GM12878 (cell line): Measurements from ENCODE around the gene SPRY2. TPM values are rescaled to one million over a fixed set of nuclear protein-coding genes. Genes with fewer than 3 reads are reported as not detected.

Source experiments
- ATAC-seq: fragments of 200-7000 bp; cut with Tn5 transposase; 3 replicates; pipeline ENCODE4 v1.9.1; 2020; ENCODE audit warnings: mild to moderate bottlenecking, moderate library complexity
- BruUV-seq: library from RNA; stranded (reverse); fragments of 400-500 nt; replicated peaks from 2 replicates; lab custom pipeline; 2021; lab: Mats Ljungman, UMichigan
- CTCF ChIA-PET: fragments of 300-600 bp; sonication (Branson Sonifier 250); formaldehyde crosslinking; extraction: SDS; loops from one replicate; lab custom pipeline; 2021; ENCODE audit warnings: inconsistent platforms; lab: Yijun Ruan, JAX
- POLR2A ChIA-PET: fragments of 350-600 bp; formaldehyde crosslinking; extraction: SDS; loops from one replicate; lab custom pipeline; 2021; ENCODE audit warnings: inconsistent platforms; lab: Charles Lee
- RAD21 ChIA-PET: fragments of 300-600 bp; sonication (Branson Sonifier 250); formaldehyde crosslinking; loops from one replicate; lab custom pipeline; 2023; ENCODE audit warnings: antibody characterized with exemption; ENCODE audit not compliant: unreplicated experiment; lab: Charles Lee
- SMC1A ChIA-PET: fragments of 300-600 bp; sonication (Branson Sonifier 250); formaldehyde crosslinking; loops from one replicate; lab custom pipeline; 2023; ENCODE audit not compliant: unreplicated experiment, uncharacterized antibody; lab: Charles Lee
- DNase-seq: peaks from one replicate; pipeline ENCODE4 v3.0.0-alpha.2; 2011; ENCODE audit warnings: low read depth, low spot score
- FAIRE-seq: peaks from 3 replicates; lab custom pipeline; 2011; peaks lifted over from hg19 to GRCh38; lab: Jason Lieb, UNC
- H2AFZ ChIP-seq: 2 replicates; pipeline ENCODE4 v1.6.0; 2011; ENCODE audit warnings: low read depth, low read length, control low read depth; ENCODE audit not compliant: control insufficient read depth
- H3K27ac ChIP-seq: 2 replicates; pipeline ENCODE4 v1.5.1; 2011; ENCODE audit warnings: control low read depth; ENCODE audit not compliant: control insufficient read depth, insufficient read depth
- H3K27me3 ChIP-seq, 2 experiments: replicated peaks in 1 of 2; 2 replicates each; pipeline versions ENCODE4 v1.6.0 to v1.6.1; 2011; ENCODE audit warnings: low read length in 1 of 2; ENCODE audit not compliant: control insufficient read depth in 2 of 2, insufficient read depth in 2 of 2
- H3K36me3 ChIP-seq, 2 experiments: 2 replicates each; pipeline ENCODE4 v1.5.1; 2011; ENCODE audit warnings: low read length in 1 of 2; ENCODE audit not compliant: control insufficient read depth in 2 of 2, insufficient read depth in 2 of 2
- H3K4me1 ChIP-seq: 2 replicates; pipeline ENCODE4 v1.6.1; 2011; ENCODE audit warnings: mild to moderate bottlenecking, low read length, moderate library complexity, mixed read lengths; ENCODE audit not compliant: control insufficient read depth, insufficient read depth
- H3K4me2 ChIP-seq: 2 replicates; pipeline ENCODE4 v1.6.0; 2011; ENCODE audit warnings: control low read depth; ENCODE audit not compliant: control insufficient read depth, insufficient read depth
- H3K4me3 ChIP-seq: fragments of 200-600 bp; sonication (generic); 2 replicates; pipeline ENCODE4 v1.5.1; 2016
- H3K79me2 ChIP-seq: 2 replicates; pipeline ENCODE4 v1.6.0; 2011; ENCODE audit warnings: low read length; ENCODE audit not compliant: control insufficient read depth, insufficient read depth
- H3K9ac ChIP-seq: 2 replicates; pipeline ENCODE4 v1.8.0; 2011; ENCODE audit warnings: low read length, control low read depth, mixed read lengths; ENCODE audit not compliant: control insufficient read depth, insufficient read depth
- H3K9me3 ChIP-seq: replicated peaks from 3 replicates; pipeline ENCODE4 v1.5.1; 2011; ENCODE audit warnings: mild to moderate bottlenecking, low read length; ENCODE audit not compliant: control insufficient read depth, insufficient read depth
- H4K20me1 ChIP-seq: 2 replicates; pipeline ENCODE4 v1.6.0; 2011; ENCODE audit not compliant: control insufficient read depth, insufficient read depth
- CREM ChIP-seq: IDR thresholded peaks from 2 replicates; pipeline ENCODE4 v1.6.1; 2014; ENCODE audit warnings: antibody characterized with exemption, low read depth
- ESRRA ChIP-seq: IDR thresholded peaks from 2 replicates; pipeline ENCODE4 v1.6.1; 2012; ENCODE audit warnings: mild to moderate bottlenecking, low read length, improper control_type of control experiment
- GATAD2B ChIP-seq: fragments of 450-650 bp; conservative IDR thresholded peaks from 2 replicates; pipeline ENCODE4 v1.6.1; 2017; ENCODE audit warnings: low read depth, mild to moderate bottlenecking, moderate library complexity
- LARP7 ChIP-seq: fragments of 450-650 bp; IDR thresholded peaks from 2 replicates; pipeline ENCODE4 v1.6.1; 2017; ENCODE audit warnings: mild to moderate bottlenecking
- in situ Hi-C: fragments of 300-500 bp; cut with MboI; formaldehyde crosslinking; loops from 9 replicates; pipeline ENCODE4 v1.14.3; 2018; ENCODE audit warnings: mixed read lengths
- intact Hi-C: fragments of 100-400 bp; cut with micrococcal nuclease; formaldehyde crosslinking; loops from one replicate; pipeline ENCODE4 v1.14.2; 2022; ENCODE audit not compliant: unreplicated experiment
- polyA plus RNA-seq, 11 experiments: library from polyadenylated mRNA; depleted of rRNA in 4 of 11; unstranded in 6 of 11; stranded (reverse) in 5 of 11; fragments of >200 nt; fragmentation: Nextera tagmentation in 4 of 11; fragmentation: Illumina TruSeq in 1 of 11; extraction: Ambion mirVana in 4 of 11; extraction: Trizol in 1 of 11; gene quantifications; 1 replicate in 1 of 11; 2 replicates in 10 of 11; pipeline versions ENCODE4 v1.2.1 to v1.2.3, GENCODE V29; 2011 to 2016; ENCODE audit warnings: inconsistent platforms in 2 of 11, missing spikeins in 2 of 11, low read depth in 1 of 11
- total RNA-seq, 4 experiments: library from RNA; depleted of rRNA in 3 of 4; stranded (reverse); fragments of >200 nt in 3 of 4; fragmentation: Illumina TruSeq in 1 of 4; extraction: Trizol in 1 of 4; gene quantifications; 2 replicates each; pipeline versions ENCODE4 v1.2.1 to v1.2.3, GENCODE V29; 2013 to 2021
- TF ChIP-seq, protein P1 (sequence below): fragments of 450-650 bp; IDR thresholded peaks from 2 replicates; pipeline ENCODE4 v1.6.1; 2017; ENCODE audit warnings: mild to moderate bottlenecking, low read depth, inconsistent platforms; ENCODE audit not compliant: poor library complexity, severe bottlenecking
- TF ChIP-seq, protein P2 (sequence below): fragments of 450-650 bp; IDR thresholded peaks from 2 replicates; pipeline ENCODE4 v1.6.1; 2018; ENCODE audit warnings: borderline replicate concordance, mild to moderate bottlenecking; ENCODE audit not compliant: partially characterized antibody

SPRY2 gene
- total and polyA plus RNA-seq, 10 of the 15 experiments (the other 5 are each of a cell fraction or from before 2014, with no cell fraction given) = 1.8 to 82.1 (median 9.2) TPM

- ATAC-seq (no peak), DNase-seq (no peak), FAIRE-seq (no peak)
- Histone ChIP-seq H3K9me3 (no peaks in the 10 kb centered on the region), H3K4me3 (no peak overlapping the region), H3K36me3 (no peaks in the 10 kb centered on the region), H4K20me1 (no peaks in the 10 kb centered on the region), H3K4me1 (no peaks in the 10 kb centered on the region), H3K79me2 (no peaks in the 10 kb centered on the region), H3K9ac (no peak overlapping the region), H3K27ac (no peak overlapping the region), H3K4me2 (no peak overlapping the region), H3K27me3 (no peaks in the 10 kb centered on the region), H2AFZ (no peak overlapping the region)
- ChIA-PET SMC1A (interaction anchor here (0.5 to 8.0 kb wide), 30 partner anchors 9 to 936 kb away, joined by 3 to 360 read pairs (median 4); partner anchors contain the start of gene SPRY2), POLR2A (interaction anchor here (0.7 to 5.0 kb wide), 8 partner anchors 9 to 232 kb away, joined by 3 to 147 read pairs (median 4); partner anchors contain the start of gene SPRY2), RAD21 (interaction anchor here (0.7 to 5.5 kb wide), 20 partner anchors 15 to 681 kb away, joined by 3 to 347 read pairs (median 4); partner anchors contain the start of gene SPRY2), CTCF (interaction anchor here (0.6 to 5.5 kb wide), 11 partner anchors 9 to 681 kb away, joined by 3 to 228 read pairs (median 4); partner anchors contain the start of gene SPRY2)
- in situ Hi-C loops = loop anchor here (5.0 to 10.0 kb wide), 2 partner anchors 578 to 686 kb away; no protein-coding TSS in a partner anchor
- TF ChIP-seq LARP7 (no peak), ESRRA (no peak), GATAD2B (no peak), CREM (no peak)
- TF ChIP-seq, protein P1, sequence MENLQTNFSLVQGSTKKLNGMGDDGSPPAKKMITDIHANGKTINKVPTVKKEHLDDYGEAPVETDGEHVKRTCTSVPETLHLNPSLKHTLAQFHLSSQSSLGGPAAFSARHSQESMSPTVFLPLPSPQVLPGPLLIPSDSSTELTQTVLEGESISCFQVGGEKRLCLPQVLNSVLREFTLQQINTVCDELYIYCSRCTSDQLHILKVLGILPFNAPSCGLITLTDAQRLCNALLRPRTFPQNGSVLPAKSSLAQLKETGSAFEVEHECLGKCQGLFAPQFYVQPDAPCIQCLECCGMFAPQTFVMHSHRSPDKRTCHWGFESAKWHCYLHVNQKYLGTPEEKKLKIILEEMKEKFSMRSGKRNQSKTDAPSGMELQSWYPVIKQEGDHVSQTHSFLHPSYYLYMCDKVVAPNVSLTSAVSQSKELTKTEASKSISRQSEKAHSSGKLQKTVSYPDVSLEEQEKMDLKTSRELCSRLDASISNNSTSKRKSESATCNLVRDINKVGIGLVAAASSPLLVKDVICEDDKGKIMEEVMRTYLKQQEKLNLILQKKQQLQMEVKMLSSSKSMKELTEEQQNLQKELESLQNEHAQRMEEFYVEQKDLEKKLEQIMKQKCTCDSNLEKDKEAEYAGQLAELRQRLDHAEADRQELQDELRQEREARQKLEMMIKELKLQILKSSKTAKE = no peak
- TF ChIP-seq, protein P2, sequence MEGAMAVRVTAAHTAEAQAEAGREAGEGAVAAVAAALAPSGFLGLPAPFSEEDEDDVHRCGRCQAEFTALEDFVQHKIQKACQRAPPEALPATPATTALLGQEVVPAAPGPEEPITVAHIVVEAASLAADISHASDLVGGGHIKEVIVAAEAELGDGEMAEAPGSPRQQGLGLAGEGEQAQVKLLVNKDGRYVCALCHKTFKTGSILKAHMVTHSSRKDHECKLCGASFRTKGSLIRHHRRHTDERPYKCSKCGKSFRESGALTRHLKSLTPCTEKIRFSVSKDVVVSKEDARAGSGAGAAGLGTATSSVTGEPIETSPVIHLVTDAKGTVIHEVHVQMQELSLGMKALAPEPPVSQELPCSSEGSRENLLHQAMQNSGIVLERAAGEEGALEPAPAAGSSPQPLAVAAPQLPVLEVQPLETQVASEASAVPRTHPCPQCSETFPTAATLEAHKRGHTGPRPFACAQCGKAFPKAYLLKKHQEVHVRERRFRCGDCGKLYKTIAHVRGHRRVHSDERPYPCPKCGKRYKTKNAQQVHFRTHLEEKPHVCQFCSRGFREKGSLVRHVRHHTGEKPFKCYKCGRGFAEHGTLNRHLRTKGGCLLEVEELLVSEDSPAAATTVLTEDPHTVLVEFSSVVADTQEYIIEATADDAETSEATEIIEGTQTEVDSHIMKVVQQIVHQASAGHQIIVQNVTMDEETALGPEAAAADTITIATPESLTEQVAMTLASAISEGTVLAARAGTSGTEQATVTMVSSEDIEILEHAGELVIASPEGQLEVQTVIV = no peak
- intact Hi-C loops = no loop called here
- BruUV-seq = no TSS peak
These were observed 19.5 kb upstream of the SPRY2 start for GRCh38 chr13:80360453-80360800.
